Measurements from ENCODE around the gene ICA1L. TPM values are rescaled to one million over a fixed set of nuclear protein-coding genes. Genes with fewer than 3 reads are reported as not detected.

Gene ICA1L
- total and polyA plus RNA-seq, 8 donors: 0.87 to 36.7 (median 2.5) TPM

- TF ChIP-seq EP300 (IDR thresholded peaks at IDR 0.05) (no peak), POLR2AphosphoS5 (IDR thresholded peaks at IDR 0.05) (no peak), CTCF (IDR thresholded peaks at IDR 0.05) (no peak), POLR2A (IDR thresholded peaks at IDR 0.05) (no peak)
- peaks cover 0 to 47% (median 25%) of the 10 kb centered on the region in 4 donors for H3K36me3 ChIP-seq
- peak in 1 of 2 donors; percentile 27 for DNase-seq
- H3K27ac ChIP-seq: no peak overlapping the region
- H3K4me1 ChIP-seq: peaks cover 0 to 16% (median 14%) of the 10 kb centered on the region in 4 donors
- no peaks in the 10 kb centered on the region for H3K9me3 ChIP-seq
- intact Hi-C loops (cut with DNase I; ENCODE audit: low total_unique reads): no loop called here
- WGBS, 5 donors: 73 to 79% (median 77%) methylated on average over 3 of the region's 3 CpGs
- H3K27me3 ChIP-seq: no peaks in the 10 kb centered on the region
- no peak overlapping the region for H3K4me3 ChIP-seq
Observed at GRCh38 chr2:202756598-202756997, 115.0 kb downstream of the ICA1L start.

- Histone ChIP-seq H3K9me3 (no peaks in the 10 kb centered on the region), H3K27ac (no peak overlapping the region), H3K4me1 (peaks cover 0 to 16% (median 14%) of the 10 kb centered on the region in 4 donors), H3K36me3 (peaks cover 0 to 32% (median 20%) of the 10 kb centered on the region in 4 donors), H3K27me3 (no peaks in the 10 kb centered on the region), H3K4me3 (no peak overlapping the region)
- DNase-seq: no peak
- intact Hi-C loops (cut with DNase I; ENCODE audit: low total_unique reads): no loop called here
- no peak for TF ChIP-seq POLR2A (IDR thresholded peaks at IDR 0.05)
- TF ChIP-seq CTCF (IDR thresholded peaks at IDR 0.05): no peak
- TF ChIP-seq POLR2AphosphoS5 (IDR thresholded peaks at IDR 0.05): no peak
- TF ChIP-seq EP300 (IDR thresholded peaks at IDR 0.05): no peak
- WGBS, 5 donors: 77 to 93% (median 89%) methylated on average over 6 of the region's 6 CpGs
Observed at GRCh38 chr2:202754936-202755335, 116.6 kb downstream of the ICA1L start.

- H3K36me3 ChIP-seq: peaks cover 0 to 7% (median 5%) of the 10 kb centered on the region in 4 donors
- TF ChIP-seq POLR2A (IDR thresholded peaks at IDR 0.05) (no peak), CTCF (IDR thresholded peaks at IDR 0.05) (no peak), POLR2AphosphoS5 (IDR thresholded peaks at IDR 0.05) (no peak), EP300 (IDR thresholded peaks at IDR 0.05) (no peak)
- intact Hi-C loops (cut with DNase I; ENCODE audit: low total_unique reads): no loop called here
- no peak for DNase-seq
- H3K4me1 ChIP-seq: peaks cover 0 to 1% (median 0%) of the 10 kb centered on the region in 4 donors
- no peak overlapping the region for H3K27ac ChIP-seq
- 69 to 85% (median 75%) methylated on average over 2 of the region's 2 CpGs for WGBS, 5 donors
- no peak overlapping the region for H3K4me3 ChIP-seq
- no peaks in the 10 kb centered on the region for H3K9me3 ChIP-seq
- no peaks in the 10 kb centered on the region for H3K27me3 ChIP-seq
Observed at GRCh38 chr2:202752071-202752470, 119.5 kb downstream of the ICA1L start.

GRCh38 chr2:202750763-202751427, 120.7 kb downstream of the ICA1L start:
- intact Hi-C loops (cut with DNase I; ENCODE audit: low total_unique reads): no loop called here
- Histone ChIP-seq H3K4me1 (no peaks in the 10 kb centered on the region), H3K36me3 (peaks cover 0 to under 1% (median 0%) of the 10 kb centered on the region in 4 donors), H3K4me3 (no peak overlapping the region), H3K27ac (no peak overlapping the region), H3K27me3 (no peaks in the 10 kb centered on the region), H3K9me3 (peaks cover 0 to 1% (median 0%) of the 10 kb centered on the region in 4 donors)
- 81 to 89% (median 85%) methylated on average over 3 of the region's 3 CpGs for WGBS, 5 donors
- TF ChIP-seq POLR2AphosphoS5 (IDR thresholded peaks at IDR 0.05) (no peak), EP300 (IDR thresholded peaks at IDR 0.05) (no peak), POLR2A (IDR thresholded peaks at IDR 0.05) (no peak), CTCF (IDR thresholded peaks at IDR 0.05) (no peak)
- no peak for DNase-seq

Data from stomach (tissue), 9 donors.